HepG2 (cell line): ENCODE results near the gene SLC25A17.

Experiments
- DNMT3B ChIP-seq: conservative IDR thresholded peaks from 2 replicates; pipeline ENCODE4 v1.6.1; 2016; ENCODE audit warnings: missing biosample characterization, control low read depth
- EP300 ChIP-seq, 3 experiments: sonication (generic) in 1 of 3; formaldehyde crosslinking in 1 of 3; IDR thresholded peaks; 2 replicates each; pipeline versions ENCODE4 v1.5.1 to v1.6.1; 2011 to 2020; ENCODE audit warnings: low read depth in 2 of 3, low read length in 2 of 3, borderline replicate concordance in 1 of 3, improper control_type of control experiment in 1 of 3, mild to moderate bottlenecking in 1 of 3, missing genetic modification reagents in 1 of 3, moderate library complexity in 1 of 3
- GTF2F1 ChIP-seq: fragments of 150-350 bp; IDR thresholded peaks from 2 replicates; pipeline ENCODE4 v1.6.1; 2014; ENCODE audit warnings: low read length
- POLR2A ChIP-seq, 2 experiments: IDR thresholded peaks; 2 replicates each; pipeline ENCODE4 v1.6.1; 2011; ENCODE audit warnings: low read depth in 2 of 2, low read length in 2 of 2, mild to moderate bottlenecking in 1 of 2, moderate library complexity in 1 of 2; ENCODE audit not compliant: insufficient read depth in 1 of 2
- TBL1XR1 ChIP-seq: fragments of 150-350 bp; IDR thresholded peaks from 2 replicates; pipeline ENCODE4 v1.6.1; 2014; ENCODE audit warnings: borderline replicate concordance, low read length; ENCODE audit not compliant: partially characterized antibody
- ZNF326 ChIP-seq: sonication (generic); formaldehyde crosslinking; IDR thresholded peaks from 2 replicates; pipeline ENCODE4 v1.4.0; 2020; ENCODE audit warnings: missing genetic modification reagents, borderline replicate concordance
- TF ChIP-seq, protein P1 (sequence below): sonication (generic); formaldehyde crosslinking; IDR thresholded peaks from 2 replicates; pipeline ENCODE4 v1.5.0; 2020; ENCODE audit warnings: mild to moderate bottlenecking, missing genetic modification reagents, moderate library complexity
- TF ChIP-seq, protein P2 (sequence below): sonication (generic); formaldehyde crosslinking; IDR thresholded peaks from 2 replicates; pipeline ENCODE4 v1.4.0; 2020; ENCODE audit warnings: missing genetic modification reagents, borderline replicate concordance

DNA sequence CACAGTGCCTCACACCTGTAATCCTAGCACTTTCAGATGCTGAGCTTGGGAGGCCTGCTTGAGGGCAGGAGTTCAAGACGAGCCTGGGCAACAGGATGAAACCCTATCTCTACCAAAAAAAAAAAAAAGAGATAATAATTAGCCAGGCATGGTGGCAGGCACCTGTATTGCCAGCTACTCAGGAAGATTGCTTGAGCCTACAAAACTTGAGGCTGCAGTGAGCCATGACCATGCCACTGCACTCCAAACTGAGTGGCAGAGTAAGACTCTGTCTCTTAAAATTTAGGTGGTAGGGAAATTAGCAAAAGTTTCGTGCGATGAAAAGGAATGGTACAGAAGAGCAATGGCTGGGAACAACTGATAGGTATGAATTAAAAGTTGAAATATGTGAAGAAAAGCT is 19.3 kb upstream of the SLC25A17 start:
- TF ChIP-seq TBL1XR1 (no peak), EP300 (IDR thresholded peaks at IDR 0.05; ENCODE audit: low read depth in 2 of 2, low read length in 2 of 2) (no peak), EP300 (CRISPR knock-in tag; IDR thresholded peaks at IDR 0.05; ENCODE audit: borderline replicate concordance) (no peak), DNMT3B (no peak), ZNF326 (CRISPR knock-in tag) (no peak), POLR2A (IDR thresholded peaks at IDR 0.05; ENCODE audit: insufficient read depth in 1 of 2, low read depth in 2 of 2, low read length in 2 of 2) (no peak), GTF2F1 (no peak)
- TF ChIP-seq, protein P1, sequence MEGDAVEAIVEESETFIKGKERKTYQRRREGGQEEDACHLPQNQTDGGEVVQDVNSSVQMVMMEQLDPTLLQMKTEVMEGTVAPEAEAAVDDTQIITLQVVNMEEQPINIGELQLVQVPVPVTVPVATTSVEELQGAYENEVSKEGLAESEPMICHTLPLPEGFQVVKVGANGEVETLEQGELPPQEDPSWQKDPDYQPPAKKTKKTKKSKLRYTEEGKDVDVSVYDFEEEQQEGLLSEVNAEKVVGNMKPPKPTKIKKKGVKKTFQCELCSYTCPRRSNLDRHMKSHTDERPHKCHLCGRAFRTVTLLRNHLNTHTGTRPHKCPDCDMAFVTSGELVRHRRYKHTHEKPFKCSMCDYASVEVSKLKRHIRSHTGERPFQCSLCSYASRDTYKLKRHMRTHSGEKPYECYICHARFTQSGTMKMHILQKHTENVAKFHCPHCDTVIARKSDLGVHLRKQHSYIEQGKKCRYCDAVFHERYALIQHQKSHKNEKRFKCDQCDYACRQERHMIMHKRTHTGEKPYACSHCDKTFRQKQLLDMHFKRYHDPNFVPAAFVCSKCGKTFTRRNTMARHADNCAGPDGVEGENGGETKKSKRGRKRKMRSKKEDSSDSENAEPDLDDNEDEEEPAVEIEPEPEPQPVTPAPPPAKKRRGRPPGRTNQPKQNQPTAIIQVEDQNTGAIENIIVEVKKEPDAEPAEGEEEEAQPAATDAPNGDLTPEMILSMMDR (CRISPR knock-in tag): no peak
- TF ChIP-seq, protein P2, sequence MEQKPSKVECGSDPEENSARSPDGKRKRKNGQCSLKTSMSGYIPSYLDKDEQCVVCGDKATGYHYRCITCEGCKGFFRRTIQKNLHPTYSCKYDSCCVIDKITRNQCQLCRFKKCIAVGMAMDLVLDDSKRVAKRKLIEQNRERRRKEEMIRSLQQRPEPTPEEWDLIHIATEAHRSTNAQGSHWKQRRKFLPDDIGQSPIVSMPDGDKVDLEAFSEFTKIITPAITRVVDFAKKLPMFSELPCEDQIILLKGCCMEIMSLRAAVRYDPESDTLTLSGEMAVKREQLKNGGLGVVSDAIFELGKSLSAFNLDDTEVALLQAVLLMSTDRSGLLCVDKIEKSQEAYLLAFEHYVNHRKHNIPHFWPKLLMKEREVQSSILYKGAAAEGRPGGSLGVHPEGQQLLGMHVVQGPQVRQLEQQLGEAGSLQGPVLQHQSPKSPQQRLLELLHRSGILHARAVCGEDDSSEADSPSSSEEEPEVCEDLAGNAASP (CRISPR knock-in tag): no peak
